Adrenal gland (tissue), 12 donors: Measurements from ENCODE around the gene CUX1. TPM values are rescaled to one million over a fixed set of nuclear protein-coding genes. Genes with fewer than 3 reads are reported as not detected.

Experiments used
- DNase-seq, 7 donors: peaks; one replicate each; pipeline ENCODE4 v3.0.0-alpha.2; 2019 to 2020
- H3K27ac ChIP-seq, 5 donors: fragments of 200-600 bp; sonication (generic) in 4 of 5; 1 replicate in 3 of 5; 2 replicates in 2 of 5; pipeline versions ENCODE4 v1.5.1 to v1.8.0; 2016 to 2020; ENCODE audit warnings: mild to moderate bottlenecking in 1 of 5
- H3K27me3 ChIP-seq: fragments of 200-600 bp; 2 replicates; pipeline ENCODE4 v1.8.0; 2021
- H3K36me3 ChIP-seq, 2 donors: fragments of 200-600 bp; replicated peaks in 1 of 2; 1 replicate in 1 of 2; 2 replicates in 1 of 2; pipeline versions ENCODE4 v1.5.1 to v1.8.0; 2018 to 2022
- H3K4me1 ChIP-seq, 2 donors: fragments of 200-600 bp; replicated peaks in 1 of 2; 1 replicate in 1 of 2; 2 replicates in 1 of 2; pipeline versions ENCODE4 v1.5.1 to v1.8.0; 2018 to 2021
- H3K4me3 ChIP-seq, 4 donors: fragments of 200-600 bp; sonication (generic) in 3 of 4; one replicate each; pipeline ENCODE4 v1.5.1; 2016 to 2018
- H3K9me3 ChIP-seq, 3 donors: fragments of 200-600 bp; sonication (generic) in 1 of 3; replicated peaks in 1 of 3; 1 replicate in 2 of 3; 2 replicates in 1 of 3; pipeline versions ENCODE4 v1.5.1 to v1.8.0; 2016 to 2021
- CTCF ChIP-seq, 6 experiments: fragments of 450-650 bp in 4 of 6; fragments of 200-600 bp in 2 of 6; sonication (generic) in 1 of 6; IDR thresholded peaks; 1 replicate in 5 of 6; 2 replicates in 1 of 6; pipeline versions ENCODE4 v1.5.1 to v1.8.0; 2016 to 2021; ENCODE audit warnings: antibody characterized with exemption in 6 of 6, mild to moderate bottlenecking in 2 of 6, moderate library complexity in 1 of 6
- POLR2A ChIP-seq, 2 donors: fragments of 450-650 bp; IDR thresholded peaks; one replicate each; pipeline ENCODE4 v1.6.1; 2017; ENCODE audit warnings: antibody characterized with exemption in 2 of 2, mild to moderate bottlenecking in 2 of 2, moderate library complexity in 1 of 2
- WGBS, 4 donors: extraction: QIAGEN DNeasy Blood & Tissue Kit in 2 of 4; methylation state at CpG; one replicate each; pipeline versions ENCODE4 v1.1.5 to v1.1.7; 2013 to 2017; 5-methylcytosine and 5-hydroxymethylcytosine counted together
- intact Hi-C, 2 donors: fragments of 100-400 bp; cut with DNase I; formaldehyde crosslinking; loops; one replicate each; pipeline versions ENCODE4 v1.14.1 to v1.15.0; 2022 to 2023
- polyA plus RNA-seq, 3 donors: library from polyadenylated mRNA; stranded (reverse); fragments of 200-250 nt in 2 of 3; fragments of 350-450 nt in 1 of 3; fragmentation: Illumina TruSeq in 1 of 3; extraction: RNeasy Lipid Tissue Mini Kit (QIAGEN cat#74804) in 1 of 3; gene quantifications; one replicate each; pipeline ENCODE4 v1.2.3, GENCODE V29; 2013 to 2014
- total RNA-seq, 9 donors: library from RNA; depleted of rRNA in 4 of 9; stranded (reverse); fragments of >200 nt in 4 of 9; fragments of 120-200 nt in 1 of 9; fragmentation: NEBNext Ultra II Directional in 1 of 9; extraction: Animal tissue kit (Norgen Biotek cat#: 25700) in 1 of 9; gene quantifications; one replicate each; pipeline versions ENCODE4 v1.1.0 to v1.2.4, GENCODE V29; 2013 to 2023
- donor health status: healthy with polysubstance abuse.
- donor health status: Bipolar disorder and iron deficiency.
- donor health status: DM: yes; HTN: yes; CAD: no.
- donor health status: DM: no; HTN: no; CAD: no.
- donor health status: DM: no; HTN: no; CAD: no.
- donor health status: DM: yes; HTN: yes; CAD: no.

Gene CUX1
- total and polyA plus RNA-seq, 12 donors = 17.2 to 72.6 (median 58.3) TPM

- H3K27ac ChIP-seq = no peak overlapping the region
- 93 to 95% (median 94%) methylated on average over 14 to 15 of the region's 15 CpGs for WGBS, 4 donors
- H3K27me3 ChIP-seq = no peaks in the 10 kb centered on the region
- H3K9me3 ChIP-seq = no peaks in the 10 kb centered on the region
- no peak overlapping the region for H3K4me3 ChIP-seq
- intact Hi-C loops = no loop called here
- peaks cover 0 to 26% of the 10 kb centered on the region in 2 donors for H3K36me3 ChIP-seq
- no peak for DNase-seq
- TF ChIP-seq POLR2A (IDR thresholded peaks at IDR 0.05) = no peak
- TF ChIP-seq CTCF (IDR thresholded peaks at IDR 0.05) = no peak
- no peaks in the 10 kb centered on the region for H3K4me1 ChIP-seq
Observed at GRCh38 chr7:102115931-102116330, 298.5 kb downstream of the CUX1 start.

GRCh38 chr7:102117743-102118142, 300.3 kb downstream of the CUX1 start:
- no peaks in the 10 kb centered on the region for H3K27me3 ChIP-seq
- H3K27ac ChIP-seq = no peak overlapping the region
- DNase-seq = no peak
- peaks cover 0 to 26% of the 10 kb centered on the region in 2 donors for H3K36me3 ChIP-seq
- intact Hi-C loops = no loop called here
- TF ChIP-seq POLR2A (IDR thresholded peaks at IDR 0.05) = no peak
- TF ChIP-seq CTCF (IDR thresholded peaks at IDR 0.05) = no peak
- H3K9me3 ChIP-seq = no peaks in the 10 kb centered on the region
- H3K4me3 ChIP-seq = no peak overlapping the region
- 83 to 96% (median 95%) methylated on average over 6 of the region's 6 CpGs for WGBS, 4 donors
- peaks cover 0 to 14% of the 10 kb centered on the region in 2 donors for H3K4me1 ChIP-seq

GRCh38 chr7:102119213-102119651, 301.8 kb downstream of the CUX1 start:
- H3K27me3 ChIP-seq = no peaks in the 10 kb centered on the region

GRCh38 chr7:102119925-102120324, 302.5 kb downstream of the CUX1 start:
- no peak overlapping the region for H3K27ac ChIP-seq
- no peak for TF ChIP-seq CTCF (IDR thresholded peaks at IDR 0.05)
- TF ChIP-seq POLR2A (IDR thresholded peaks at IDR 0.05) = no peak
- 94 to 100% (median 95%) methylated on average over 5 to 7 of the region's 7 CpGs for WGBS, 4 donors

More at GRCh38 chr7:102119213-102119651, 301.8 kb downstream of the CUX1 start:
- Histone ChIP-seq H3K9me3 (no peaks in the 10 kb centered on the region), H3K4me1 (peaks cover 0 to 14% of the 10 kb centered on the region in 2 donors), H3K27ac (no peak overlapping the region), H3K4me3 (no peak overlapping the region), H3K36me3 (peaks cover 0 to 19% of the 10 kb centered on the region in 2 donors)
- intact Hi-C loops = no loop called here
- TF ChIP-seq CTCF (IDR thresholded peaks at IDR 0.05) = no peak
- TF ChIP-seq POLR2A (IDR thresholded peaks at IDR 0.05) = no peak
- DNase-seq = no peak
- 82 to 87% (median 85%) methylated on average over 11 to 14 of the region's 14 CpGs for WGBS, 4 donors

More at GRCh38 chr7:102119925-102120324, 302.5 kb downstream of the CUX1 start:
- H3K27me3 ChIP-seq = no peaks in the 10 kb centered on the region
- peaks cover 0 to 14% of the 10 kb centered on the region in 2 donors for H3K4me1 ChIP-seq
- no peak overlapping the region for H3K4me3 ChIP-seq
- peaks cover 0 to 19% of the 10 kb centered on the region in 2 donors for H3K36me3 ChIP-seq
- H3K9me3 ChIP-seq = no peaks in the 10 kb centered on the region
- no peak for DNase-seq
- intact Hi-C loops = no loop called here
